Left renal pelvis (tissue), 4 donors: ENCODE measurements around the gene NELL2. TPM values are rescaled to one million over a fixed set of nuclear protein-coding genes. Genes with fewer than 3 reads are reported as not detected.
"Not testable (repeated sequence)": the region's sequence is repeated elsewhere in the genome, so short reads cannot be mapped to it uniquely, and the experiment has no call there.

Experiments used
- DNase-seq, 4 donors: peaks; one replicate each; pipeline ENCODE4 v3.0.0-alpha.2; 2013; ENCODE audit warnings: low read depth in 4 of 4, low spot score in 3 of 4
- polyA plus RNA-seq, 4 donors: library from polyadenylated mRNA; unstranded; fragments of 120-200 nt; gene quantifications; one replicate each; pipeline ENCODE4 v1.2.1, GENCODE V29; 2013; ENCODE audit not compliant: insufficient read length in 4 of 4

NELL2 gene
- polyA plus RNA-seq, 4 donors = 6.5 to 21.7 (median 15.5) TPM

- DNase-seq = no peak
These were observed 95.8 kb downstream of the NELL2 start for GRCh38 chr12:44780221-44780790.

- no peak for DNase-seq
These were observed 96.3 kb downstream of the NELL2 start for GRCh38 chr12:44779766-44780165.

DNA sequence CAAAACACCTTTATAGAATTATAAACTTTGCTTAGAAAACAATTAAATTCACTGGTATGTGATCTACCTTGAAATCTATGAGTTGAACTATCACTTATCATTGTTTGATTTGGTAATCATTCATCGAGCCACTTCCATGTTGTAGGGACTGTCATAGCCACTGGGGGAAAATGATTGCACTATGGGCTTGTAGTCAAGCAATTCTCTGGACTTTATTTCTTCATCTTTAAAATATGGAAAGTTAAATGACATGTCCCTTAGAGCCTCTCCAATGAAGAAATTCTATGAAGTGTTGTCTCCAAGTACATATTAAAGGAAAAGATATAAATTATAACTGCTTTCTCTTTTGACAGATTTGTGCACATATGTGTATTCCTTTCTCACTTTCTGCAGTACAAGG is 97.3 kb downstream of the NELL2 start:
- no peak for DNase-seq

DNA sequence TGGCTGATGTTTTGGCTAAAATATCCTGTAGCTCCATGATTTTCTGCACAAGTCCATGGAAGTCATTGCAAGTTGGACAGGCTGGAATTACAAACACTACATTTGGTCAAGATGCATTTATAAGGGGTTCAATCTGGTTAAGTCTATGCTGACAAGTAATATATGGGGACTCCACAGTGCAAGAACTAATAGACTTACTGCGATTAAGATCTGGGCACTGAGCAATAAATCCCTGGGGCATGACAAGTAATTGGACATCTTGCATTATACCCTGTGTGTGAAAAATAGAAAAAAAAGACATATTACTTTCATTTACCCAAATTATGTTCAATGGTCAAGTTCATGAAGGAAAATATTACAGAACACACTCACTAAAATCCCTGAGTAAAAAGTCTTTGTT is 99.1 kb downstream of the NELL2 start:
- no peak for DNase-seq

DNA sequence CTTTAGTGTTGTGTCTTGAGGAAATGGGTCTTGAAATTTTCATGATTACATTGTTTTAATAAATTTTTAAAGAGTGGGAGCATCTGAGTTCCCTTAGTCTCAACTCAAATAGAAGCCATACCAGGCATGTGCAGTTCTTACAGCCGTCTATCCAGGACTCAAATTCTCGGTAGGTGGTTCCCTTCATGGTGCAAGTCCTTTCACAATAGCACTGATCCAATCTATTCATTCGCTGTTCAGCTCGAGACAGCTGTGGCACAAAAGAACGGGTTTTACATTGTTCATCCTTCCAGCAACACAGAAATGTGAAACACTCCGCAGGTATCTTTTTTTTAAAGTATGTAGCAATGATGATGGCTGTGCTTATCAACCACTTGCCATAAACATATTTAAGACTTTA is 100.2 kb downstream of the NELL2 start:
- DNase-seq = no peak

- DNase-seq = no peak
These were observed 101.2 kb downstream of the NELL2 start for GRCh38 chr12:44774815-44775411.

GRCh38 chr12:44771485-44772021 is 104.6 kb downstream of the NELL2 start:
- no peak for DNase-seq

- DNase-seq = no peak
These were observed 110.3 kb downstream of the NELL2 start for GRCh38 chr12:44765796-44766195.

GRCh38 chr12:44763021-44763420 is 113.1 kb downstream of the NELL2 start:
- no peak for DNase-seq

DNA sequence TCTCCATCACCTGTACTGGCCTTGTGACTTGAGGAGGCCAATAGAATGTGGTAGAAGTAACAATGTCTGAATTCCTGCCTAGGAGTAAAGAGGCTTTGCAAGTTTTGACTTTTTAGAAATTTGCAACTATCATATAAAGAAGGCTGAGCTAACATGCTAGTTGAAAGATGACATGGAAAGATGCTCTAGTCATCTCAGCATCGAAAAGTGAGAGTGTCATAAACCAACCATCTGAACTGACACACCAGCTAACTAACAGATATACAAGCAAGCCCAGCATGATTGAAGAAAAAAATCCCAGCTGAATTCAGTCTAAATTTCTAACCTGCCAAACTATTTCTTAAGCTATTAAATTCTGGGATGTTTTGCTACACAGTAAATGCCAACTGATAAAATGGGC is 116.8 kb downstream of the NELL2 start:
- no peak for DNase-seq

- no peak for DNase-seq
These were observed 125.6 kb downstream of the NELL2 start for GRCh38 chr12:44750468-44750867.

DNA sequence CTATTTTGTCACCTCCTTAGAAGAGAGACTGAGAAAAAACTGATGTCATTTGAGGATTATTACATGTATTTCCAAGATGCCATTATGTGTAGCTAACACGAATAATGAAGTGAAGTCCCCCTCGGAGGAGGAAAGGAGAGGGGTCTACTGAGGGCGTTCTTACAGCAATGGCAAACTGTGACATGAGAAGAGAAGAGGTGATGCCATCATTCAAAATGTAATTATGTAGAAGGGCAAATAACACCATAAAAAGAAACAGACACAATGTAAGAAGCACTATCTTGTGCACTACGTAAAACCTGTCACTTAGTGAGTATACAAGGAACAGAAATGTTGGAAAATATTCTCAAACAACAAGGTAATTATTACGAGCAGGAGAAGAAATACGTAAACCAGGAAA is 126.5 kb downstream of the NELL2 start:
- DNase-seq = no peak

DNA sequence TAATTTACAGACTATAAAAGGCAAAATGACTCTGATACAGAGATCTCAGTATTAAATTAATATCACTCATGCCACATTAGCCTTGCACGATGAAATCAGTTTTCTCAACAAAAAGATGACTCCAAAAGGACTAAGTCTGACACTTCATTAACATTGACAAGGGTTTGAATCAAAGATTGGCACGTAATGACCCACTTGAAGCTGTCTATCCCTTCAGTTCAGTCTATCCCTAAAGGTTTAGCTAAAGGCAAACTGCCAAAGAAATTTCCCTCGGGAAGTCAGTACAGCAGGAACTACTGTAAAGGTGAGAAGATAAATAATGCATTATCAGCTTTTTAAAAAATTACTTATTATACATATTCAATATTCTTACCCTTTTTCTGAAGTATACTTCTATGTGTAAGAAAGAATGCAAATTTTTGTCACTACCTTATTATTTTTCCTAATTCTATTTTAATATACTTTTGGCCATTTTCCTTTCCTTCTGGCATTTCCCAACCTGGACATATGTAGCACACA is 127.1 kb downstream of the NELL2 start:
- DNase-seq = no peak

DNA sequence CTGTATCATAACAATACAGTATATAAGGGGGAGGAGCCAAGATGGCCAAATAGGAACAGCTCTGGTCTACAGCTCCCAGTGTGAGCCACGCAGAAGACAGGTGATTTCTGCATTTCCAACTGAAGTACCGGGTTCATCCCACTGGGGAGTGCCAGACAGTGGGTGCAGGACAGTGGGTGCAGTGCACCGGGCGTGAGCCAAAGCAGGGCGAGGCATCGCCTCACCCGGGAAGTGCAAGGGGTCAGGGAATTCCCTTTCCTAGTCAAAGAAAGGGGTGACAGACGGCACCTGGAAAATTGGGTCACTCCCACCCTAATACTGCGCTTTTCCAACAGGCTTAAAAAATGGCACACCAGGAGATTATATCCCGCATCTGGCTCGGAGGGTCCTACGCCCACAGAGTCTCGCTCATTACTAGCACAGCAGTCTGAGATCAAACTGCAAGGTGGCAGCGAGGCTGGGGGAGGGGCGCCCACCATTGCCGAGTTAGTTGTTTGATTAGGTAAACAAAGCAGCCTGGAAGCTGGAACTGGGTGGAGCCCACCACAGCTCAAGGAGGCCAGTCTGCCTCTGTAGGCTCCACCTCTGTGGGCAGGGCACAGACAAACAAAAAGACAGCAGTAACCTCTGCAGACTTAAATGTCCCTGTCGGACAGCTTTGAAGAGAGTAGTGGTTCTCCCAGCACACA is 134.7 kb downstream of the NELL2 start:
- not testable (repeated sequence) for DNase-seq

DNA sequence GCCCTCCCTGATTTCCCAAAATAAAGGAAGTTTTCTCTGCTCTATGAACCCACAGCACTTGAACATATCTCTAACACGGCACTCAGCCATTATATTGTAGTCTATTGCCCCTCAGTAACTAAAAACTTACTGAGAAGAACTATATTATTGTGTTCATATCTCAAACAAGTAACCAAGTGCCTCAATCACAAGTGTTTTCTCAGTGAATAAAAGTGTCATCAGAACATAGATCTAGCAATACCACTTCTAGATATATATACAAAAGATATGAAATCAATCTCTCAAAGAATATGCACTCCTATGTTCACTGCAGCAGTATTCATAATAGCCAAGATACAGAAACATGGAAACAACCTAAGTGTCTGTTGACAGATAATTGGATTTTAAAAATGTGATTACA is 138.1 kb downstream of the NELL2 start:
- DNase-seq = no peak

DNA sequence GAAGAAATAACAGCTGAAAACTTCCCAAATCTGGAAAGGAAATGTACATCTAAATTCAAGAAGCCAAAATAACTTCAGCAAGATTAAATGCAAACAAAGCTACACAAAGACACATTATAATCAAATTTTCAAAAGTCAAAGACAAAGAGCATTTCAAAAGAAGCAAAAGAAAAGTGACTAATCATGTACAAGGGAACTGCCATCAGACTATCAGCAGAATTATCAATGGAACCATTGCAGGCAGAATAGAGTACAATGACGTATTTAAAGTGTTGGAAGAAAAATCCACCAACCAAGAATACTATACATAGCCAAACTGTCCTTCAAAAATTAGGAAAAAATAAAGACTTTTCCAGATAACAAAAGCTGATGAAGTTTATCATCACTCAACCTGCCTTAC is 147.5 kb downstream of the NELL2 start:
- DNase-seq = no peak

DNA sequence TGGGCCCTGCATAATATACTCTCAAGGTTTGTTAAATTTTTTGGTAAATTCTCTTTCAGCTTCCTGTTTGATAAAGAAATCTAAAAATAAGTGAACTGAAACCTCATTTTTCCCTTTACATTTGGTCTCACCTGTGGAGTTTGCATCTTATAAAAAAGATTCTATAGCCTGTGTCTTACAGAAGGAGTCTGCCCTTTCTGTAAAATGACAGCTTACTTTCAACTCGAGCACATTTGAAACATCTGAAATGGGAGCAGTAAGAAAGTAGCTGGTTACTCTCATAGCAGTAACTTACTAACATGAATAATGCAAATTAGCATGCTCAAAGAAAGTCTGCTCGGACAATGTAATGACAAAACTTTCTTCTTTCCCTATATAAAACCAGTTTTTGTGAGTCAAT is 155.8 kb downstream of the NELL2 start:
- DNase-seq = no peak

- DNase-seq = no peak
These were observed 158.5 kb downstream of the NELL2 start for GRCh38 chr12:44717612-44718011.

GRCh38 chr12:44716711-44717110 is 159.4 kb downstream of the NELL2 start:
- no peak for DNase-seq

- no peak for DNase-seq
These were observed 164.4 kb downstream of the NELL2 start for GRCh38 chr12:44711736-44712135.

- no peak for DNase-seq
These were observed 166.9 kb downstream of the NELL2 start for GRCh38 chr12:44709166-44709565.

DNA sequence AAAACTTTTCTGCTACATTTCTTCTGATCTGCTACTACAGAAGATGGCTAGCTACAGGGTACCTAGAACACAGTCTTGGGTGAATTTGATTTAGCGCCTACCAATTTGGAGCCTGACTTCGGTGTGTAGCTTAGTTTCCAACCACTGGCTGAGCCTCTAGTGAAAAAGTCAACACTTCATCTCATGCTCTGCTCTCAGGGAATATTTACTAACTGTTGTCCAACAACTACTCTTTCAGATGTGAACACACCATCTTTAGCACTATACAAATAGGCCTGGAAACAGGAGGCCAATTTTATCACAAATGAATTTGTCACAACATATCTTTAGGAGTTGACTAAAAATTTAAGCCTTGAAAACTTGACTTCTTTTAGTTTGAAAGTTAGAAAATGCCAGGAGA is 167.9 kb downstream of the NELL2 start:
- DNase-seq = no peak
